Epithelial cell of esophagus (primary cell): ENCODE data around the gene FIBCD1.

ENCODE experiments used
- DNase-seq: peaks from one replicate; pipeline ENCODE4 v3.0.0; 2010; ENCODE audit warnings: low read depth
- H3K4me3 ChIP-seq: 2 replicates; pipeline ENCODE4 v1.5.1; 2011; ENCODE audit warnings: mild to moderate bottlenecking, low read length, control low read depth
- CTCF ChIP-seq: IDR thresholded peaks from 2 replicates; pipeline ENCODE4 v1.5.1; 2011; ENCODE audit warnings: low read depth, mild to moderate bottlenecking, low read length, control low read depth, inconsistent platforms; ENCODE audit not compliant: insufficient read depth; ENCODE audit errors: missing control alignments

FIBCD1 gene

GRCh38 chr9:130920233-130920632, 18.8 kb downstream of the FIBCD1 start:
- DNase-seq = no peak
- TF ChIP-seq CTCF = no peak
- H3K4me3 ChIP-seq = no peak overlapping the region

DNA sequence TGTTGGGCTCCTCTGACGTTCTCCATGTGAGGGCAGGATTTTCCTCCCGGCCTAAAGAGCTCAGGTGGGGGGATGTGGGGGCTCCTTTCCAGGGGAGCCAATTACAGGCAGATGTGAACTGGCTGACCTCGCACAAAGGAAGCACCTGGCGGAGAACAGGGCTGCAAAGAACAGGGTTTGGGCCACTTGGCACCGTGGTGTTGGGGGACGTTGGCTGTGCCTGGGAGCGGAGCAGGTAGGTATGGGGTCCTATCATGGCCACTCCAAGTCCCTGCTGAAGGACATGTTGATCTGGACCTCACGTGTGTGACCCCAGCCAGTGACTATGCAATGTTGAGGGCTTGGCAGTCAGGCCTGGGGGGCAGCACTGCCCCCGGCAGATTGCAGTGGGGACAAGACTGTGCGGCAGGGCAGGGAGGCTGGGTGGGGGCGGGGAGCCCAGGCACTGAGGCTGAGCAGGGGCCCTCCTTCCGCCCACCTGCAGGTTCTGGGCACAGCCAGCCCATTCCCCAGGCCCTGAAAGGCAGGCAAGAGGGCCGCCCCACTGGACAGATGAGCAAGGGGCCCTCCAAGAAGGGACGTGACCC, 19.4 kb downstream of the FIBCD1 start:
- H3K4me3 ChIP-seq = no peak overlapping the region
- no peak for DNase-seq
- TF ChIP-seq CTCF = no peak

DNA sequence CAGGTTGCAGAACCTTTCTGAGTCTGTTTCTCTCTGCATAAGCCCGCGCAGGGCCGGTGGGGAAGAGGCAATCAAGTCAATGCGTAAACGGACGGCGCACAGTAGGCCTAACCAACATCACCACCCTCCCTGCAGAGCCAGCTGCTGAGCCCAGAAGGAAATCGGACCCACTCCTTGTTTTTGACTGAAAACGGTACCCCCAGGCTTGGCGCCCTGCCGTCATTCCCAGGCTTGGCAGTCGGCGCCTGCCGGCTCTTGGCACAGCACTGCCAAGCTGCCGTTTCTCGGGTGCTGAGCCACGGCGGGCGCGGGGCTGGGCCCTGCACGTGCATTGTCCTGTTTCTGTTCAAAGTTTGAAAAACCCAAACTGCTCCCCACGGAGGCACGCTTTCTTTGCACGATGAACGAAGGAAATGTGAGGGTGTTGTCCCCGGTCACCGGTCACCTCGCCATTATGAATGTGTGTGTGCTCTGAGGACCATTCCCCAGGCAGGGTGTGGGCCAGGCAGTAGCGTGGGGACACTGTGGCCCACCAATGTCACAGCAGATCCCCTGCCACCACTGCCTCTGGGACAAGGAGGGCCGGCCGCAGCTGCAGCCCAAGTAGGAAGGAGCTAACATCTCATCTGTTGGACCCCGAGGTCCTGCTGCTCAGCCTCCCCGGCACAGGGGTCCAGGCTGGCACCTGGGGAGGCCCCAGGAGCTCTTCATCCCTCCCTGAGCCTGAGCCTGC, 20.1 kb downstream of the FIBCD1 start:
- TF ChIP-seq CTCF = no peak

GRCh38 chr9:130918101-130918825, 20.8 kb downstream of the FIBCD1 start:
- DNase-seq = no peak
- TF ChIP-seq CTCF = no peak
- no peak overlapping the region for H3K4me3 ChIP-seq

More for the DNA sequence above, 20.1 kb downstream of the FIBCD1 start:
- H3K4me3 ChIP-seq = no peak overlapping the region
- DNase-seq = no peak

- H3K4me3 ChIP-seq = no peak overlapping the region
- no peak for TF ChIP-seq CTCF
These were observed 21.7 kb downstream of the FIBCD1 start for GRCh38 chr9:130917168-130917960.

GRCh38 chr9:130915096-130915447, 24.0 kb downstream of the FIBCD1 start:
- DNase-seq = no peak
- TF ChIP-seq CTCF = no peak
- no peak overlapping the region for H3K4me3 ChIP-seq

More at GRCh38 chr9:130917168-130917960, 21.7 kb downstream of the FIBCD1 start:
- no peak for DNase-seq
